ENCODE results near the gene CLIC1. TPM values are rescaled to one million over a fixed set of nuclear protein-coding genes. Genes with fewer than 3 reads are reported as not detected.

The CLIC1 gene
- total RNA-seq, 2 donors from 2014 or later: 222 to 251 TPM

DNA sequence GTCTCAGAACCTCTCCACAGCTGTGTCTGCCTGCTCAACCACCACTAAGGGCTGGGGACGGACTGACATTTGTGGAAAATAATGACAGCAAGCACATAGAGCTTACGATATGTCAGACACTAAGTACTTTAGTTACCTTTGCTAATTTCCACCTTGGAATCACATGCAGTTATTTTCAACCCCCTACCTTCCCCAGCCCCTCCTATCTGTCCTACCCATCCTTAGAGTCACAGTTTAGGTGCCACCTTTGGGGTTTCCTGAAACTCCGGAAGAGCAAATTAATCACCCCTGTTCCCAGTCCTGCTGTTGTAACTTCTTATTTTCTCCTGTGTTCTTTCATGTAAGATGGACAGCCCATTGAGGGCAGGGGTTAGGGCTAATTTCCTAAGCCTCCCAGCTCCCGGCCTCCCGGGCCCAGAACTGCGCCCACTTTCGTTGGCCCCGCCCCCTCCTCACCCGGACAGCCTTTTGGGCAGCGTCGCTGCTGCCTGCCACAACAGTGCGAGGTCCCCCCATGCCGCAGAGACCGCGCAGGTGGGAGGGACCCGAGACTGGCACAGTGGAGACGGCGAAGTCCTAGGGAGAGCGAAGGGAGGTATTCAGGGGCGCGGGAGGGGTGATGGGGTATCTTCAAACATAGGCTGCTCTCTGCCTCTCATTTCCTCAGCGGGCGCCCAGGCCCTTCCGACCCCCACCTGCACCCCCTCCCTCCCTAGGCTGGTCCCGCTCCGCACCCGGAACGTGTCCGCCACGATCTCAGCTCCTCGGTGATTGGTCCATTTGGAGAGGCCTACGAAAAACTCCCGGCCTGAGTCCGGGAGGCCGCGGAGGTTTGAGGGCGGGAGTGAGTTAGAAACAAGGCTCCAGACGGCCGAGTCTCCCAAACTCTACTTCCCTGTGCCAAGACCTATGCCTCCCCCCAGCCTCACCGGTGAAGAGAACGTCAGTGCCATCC is 8.3 kb downstream of the CLIC1 start:
- Histone ChIP-seq H3K27me3 (replicated peaks; ENCODE audit: insufficient read depth) (no peaks in the 10 kb centered on the region), H3K9me3 (no peaks in the 10 kb centered on the region), H3K27ac (peak overlapping the region; percentile 97 to 98), H3K36me3 (peaks cover 47% of the 10 kb centered on the region), H3K4me1 (ENCODE audit: control insufficient read depth in 1 of 2, low read depth in 2 of 2) (peaks cover 16 to 26% of the 10 kb centered on the region in 2 donors), H3K4me3 (peak overlapping the region; percentile 99)
- DNase-seq (ENCODE audit: low spot score): no peak
- no peak for TF ChIP-seq CTCF (IDR thresholded peaks at IDR 0.05)
- ATAC-seq (ENCODE audit: insufficient number of reproducible peaks, low FRiP score, low read depth): no peak

DNA sequence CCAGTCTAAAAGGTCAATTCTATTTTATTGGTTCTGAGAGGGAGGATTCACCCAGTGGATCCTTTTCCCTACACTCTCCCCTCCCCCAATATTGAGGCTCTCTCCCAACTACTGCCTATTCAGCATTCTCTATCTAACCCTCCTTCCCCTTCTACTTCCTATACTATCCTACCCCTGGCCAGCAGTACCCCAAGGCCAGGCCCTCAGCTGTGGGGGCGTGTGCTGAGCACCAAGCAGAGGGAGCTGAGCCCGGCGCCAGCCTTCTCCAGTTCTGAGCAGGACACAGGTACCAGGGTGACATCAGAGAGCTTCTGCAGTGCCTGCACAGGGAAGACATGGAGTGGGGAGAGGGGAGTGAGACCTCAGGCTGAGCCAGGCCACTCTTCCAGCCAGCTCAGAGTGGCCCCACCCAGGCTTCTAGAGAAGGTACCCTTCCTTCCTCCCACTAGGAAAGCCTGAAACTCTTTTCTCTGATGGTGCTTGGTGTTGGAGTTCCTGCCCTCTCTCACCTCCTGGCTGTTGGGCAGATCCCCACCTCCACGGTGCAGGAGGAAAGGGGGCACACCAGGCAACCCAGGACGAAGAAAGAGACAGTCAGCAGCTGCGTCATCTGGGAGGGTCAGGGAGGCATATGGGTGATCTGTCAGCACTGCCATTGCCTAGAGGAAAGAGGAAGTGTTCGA is 9.2 kb downstream of the CLIC1 start:
- TF ChIP-seq CTCF (IDR thresholded peaks at IDR 0.05): no peak
- Histone ChIP-seq H3K9me3 (no peaks in the 10 kb centered on the region), H3K4me3 (no peak overlapping the region), H3K4me1 (ENCODE audit: control insufficient read depth in 1 of 2, low read depth in 2 of 2) (peaks cover 16 to 26% of the 10 kb centered on the region in 2 donors), H3K27me3 (replicated peaks; ENCODE audit: insufficient read depth) (no peaks in the 10 kb centered on the region), H3K36me3 (peaks cover 40% of the 10 kb centered on the region), H3K27ac (peak overlapping the region; percentile 40 to 98)
- ATAC-seq (ENCODE audit: insufficient number of reproducible peaks, low FRiP score, low read depth): no peak
- DNase-seq (ENCODE audit: low spot score): no peak

DNA sequence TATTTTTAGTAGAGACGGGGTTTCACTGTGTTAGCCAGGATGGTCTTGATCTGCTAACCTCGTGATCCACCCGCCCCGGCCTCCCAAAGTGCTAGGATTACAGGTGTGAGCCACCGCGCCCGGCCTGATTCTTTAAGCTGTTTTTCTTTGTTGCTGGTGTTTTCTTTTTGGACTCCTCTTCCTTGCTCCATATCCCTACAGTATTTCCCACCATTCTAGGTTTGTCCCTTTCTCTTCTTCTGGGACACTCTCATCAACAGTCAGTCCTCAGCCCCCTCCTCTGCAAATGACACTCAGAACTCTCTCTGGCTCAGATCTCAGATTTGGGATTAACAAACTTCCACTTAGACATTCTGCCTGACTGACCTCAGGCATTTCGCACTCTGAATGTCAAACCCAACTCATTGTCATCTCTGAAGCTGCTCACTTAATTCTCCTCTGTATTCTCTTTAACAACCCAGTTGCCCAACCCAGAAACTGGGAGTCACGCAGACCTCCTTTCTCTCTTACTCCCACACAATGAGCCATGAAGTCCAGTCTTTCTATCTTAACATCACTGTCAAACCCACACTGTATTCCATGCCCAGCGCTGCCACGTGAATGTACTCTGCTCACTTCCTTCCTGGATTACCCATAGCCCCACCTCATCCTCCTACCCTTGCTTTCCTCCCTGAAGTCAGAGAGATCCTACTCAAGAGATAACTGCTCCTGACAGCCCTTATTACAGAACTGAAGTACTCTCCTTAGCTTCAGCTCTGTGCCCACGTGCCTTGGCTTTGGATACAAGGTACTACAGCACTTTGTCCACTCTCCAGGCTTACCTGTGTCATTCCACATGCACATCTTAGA is 10.6 kb downstream of the CLIC1 start:
- TF ChIP-seq CTCF (IDR thresholded peaks at IDR 0.05): no peak
- Histone ChIP-seq H3K4me3 (no peak overlapping the region), H3K9me3 (no peaks in the 10 kb centered on the region), H3K27ac (no peak overlapping the region), H3K36me3 (peaks cover 28% of the 10 kb centered on the region), H3K27me3 (replicated peaks; ENCODE audit: insufficient read depth) (no peaks in the 10 kb centered on the region), H3K4me1 (ENCODE audit: control insufficient read depth in 1 of 2, low read depth in 2 of 2) (peaks cover 16 to 24% of the 10 kb centered on the region in 2 donors)
- DNase-seq (ENCODE audit: low spot score) (no peak), ATAC-seq (ENCODE audit: insufficient number of reproducible peaks, low FRiP score, low read depth) (no peak)

DNA sequence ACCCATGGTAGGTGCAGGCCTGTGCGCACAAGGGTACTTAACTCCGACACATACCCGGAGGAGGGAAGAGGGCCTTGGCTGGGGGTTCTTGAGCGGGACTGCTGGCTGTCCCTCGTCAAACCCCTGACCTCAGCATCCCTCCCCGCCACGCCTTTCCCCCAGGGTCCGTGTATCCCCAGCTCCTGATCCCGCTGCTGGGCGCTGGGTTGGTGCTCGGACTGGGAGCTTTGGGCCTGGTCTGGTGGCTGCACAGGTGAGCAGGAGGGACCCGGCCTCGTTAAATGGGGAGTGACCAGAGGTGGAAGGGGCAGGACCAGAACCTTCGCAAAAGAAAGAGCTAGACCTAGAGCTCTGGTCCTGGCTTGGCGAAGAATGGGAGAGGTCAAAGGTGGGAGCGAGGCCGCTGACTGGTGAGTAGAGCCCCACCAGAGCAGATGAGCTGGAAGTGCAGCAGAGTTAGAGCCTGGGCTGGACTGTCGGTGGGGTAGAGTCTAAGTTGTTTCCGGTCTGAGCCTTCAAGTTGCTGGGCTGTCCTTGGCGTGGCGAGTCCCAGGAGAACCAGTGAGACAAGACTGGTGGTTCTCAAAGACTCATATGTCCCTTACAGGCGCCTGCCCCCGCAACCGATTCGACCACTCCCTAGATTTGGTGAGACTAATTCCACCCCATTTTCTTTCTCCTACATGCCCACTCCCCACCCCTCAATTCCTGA is 12.2 kb downstream of the CLIC1 start:
- Histone ChIP-seq H3K27me3 (replicated peaks; ENCODE audit: insufficient read depth) (no peaks in the 10 kb centered on the region), H3K4me1 (ENCODE audit: control insufficient read depth in 1 of 2, low read depth in 2 of 2) (peaks cover 13 to 19% of the 10 kb centered on the region in 2 donors), H3K27ac (no peak overlapping the region), H3K36me3 (peaks cover 26% of the 10 kb centered on the region), H3K4me3 (no peak overlapping the region), H3K9me3 (no peaks in the 10 kb centered on the region)
- no peak for ATAC-seq (ENCODE audit: insufficient number of reproducible peaks, low FRiP score, low read depth)
- no peak for DNase-seq (ENCODE audit: low spot score)
- no peak for TF ChIP-seq CTCF (IDR thresholded peaks at IDR 0.05)

Measured in thoracic aorta (tissue), 2 donors.